GM18508 (cell line): ENCODE results near the gene BIRC7.

ENCODE experiments used
- ATAC-seq: cut with Tn5 transposase; IDR thresholded peaks from one replicate; pipeline ENCODE4 v1.9.1; 2021; ENCODE audit warnings: moderate number of reproducible peaks; ENCODE audit not compliant: insufficient read depth, unreplicated experiment

The BIRC7 gene

GRCh38 chr20:63224412-63225081 lies 11.2 kb upstream of the BIRC7 start:
- no peak for ATAC-seq

DNA sequence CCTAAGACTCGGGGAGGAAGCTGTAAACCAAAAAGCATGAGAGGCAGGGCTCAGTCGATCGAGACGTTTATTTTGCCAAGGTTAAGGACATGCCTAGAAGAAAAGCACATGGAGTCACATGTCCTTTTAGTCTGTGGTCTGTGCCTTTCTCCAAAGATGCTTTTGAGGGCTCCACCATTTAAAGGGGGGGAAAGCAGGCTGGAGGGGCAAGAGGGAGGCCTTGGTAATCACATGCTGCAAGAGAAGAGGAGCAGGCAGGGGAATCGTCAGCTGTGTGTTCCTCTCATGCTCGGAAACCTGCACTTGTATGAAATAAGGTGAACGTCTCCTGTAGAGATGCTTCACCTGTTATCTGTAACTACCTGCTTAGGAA lies 10.6 kb upstream of the BIRC7 start:
- ATAC-seq: no peak

DNA sequence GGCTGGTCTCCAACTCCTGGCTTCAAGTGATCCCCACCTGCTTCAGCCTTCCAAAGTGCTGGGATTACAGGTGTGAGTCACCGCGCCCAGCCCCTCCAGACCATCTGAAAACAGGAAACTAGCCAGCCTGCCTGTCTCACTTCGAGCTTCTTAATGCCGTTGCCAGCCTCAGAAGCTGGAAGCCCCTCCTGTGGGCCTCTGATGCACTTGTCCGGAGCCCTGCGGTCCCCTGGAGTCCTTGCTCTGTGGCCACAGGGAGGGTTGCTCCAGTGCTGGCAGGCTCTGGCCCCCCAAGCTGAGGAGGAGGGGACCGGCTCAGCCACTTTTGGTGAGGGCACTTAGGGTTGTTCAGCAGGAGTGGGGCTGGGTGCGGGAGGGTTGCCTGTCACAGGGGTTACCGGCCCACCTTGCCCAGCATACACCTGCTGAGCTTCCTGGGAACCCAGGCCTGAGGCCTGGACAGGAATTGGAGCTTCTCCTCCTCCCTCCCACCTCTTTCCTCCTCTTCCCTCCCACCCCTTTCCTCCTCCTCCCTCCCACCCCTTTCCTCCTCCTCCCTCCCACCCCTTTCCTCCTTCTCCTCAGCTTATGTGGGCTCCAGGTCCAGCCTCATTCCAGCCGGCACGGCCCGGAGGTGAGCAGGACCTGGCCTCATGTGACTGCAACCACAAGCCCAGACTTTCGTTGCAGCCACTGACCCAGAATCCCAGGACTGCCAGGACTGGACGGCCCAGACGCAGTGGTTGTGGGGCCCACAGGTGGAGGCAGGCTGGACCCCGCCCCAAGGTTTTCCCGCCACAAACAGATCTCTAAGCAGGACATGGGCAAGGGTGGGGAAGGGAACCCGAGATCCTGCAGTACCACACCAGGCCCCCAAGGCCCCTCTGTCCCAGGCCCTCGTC lies 9.4 kb upstream of the BIRC7 start:
- no peak for ATAC-seq

- ATAC-seq: no peak
Observed at GRCh38 chr20:63227260-63227659, 8.4 kb upstream of the BIRC7 start.

DNA sequence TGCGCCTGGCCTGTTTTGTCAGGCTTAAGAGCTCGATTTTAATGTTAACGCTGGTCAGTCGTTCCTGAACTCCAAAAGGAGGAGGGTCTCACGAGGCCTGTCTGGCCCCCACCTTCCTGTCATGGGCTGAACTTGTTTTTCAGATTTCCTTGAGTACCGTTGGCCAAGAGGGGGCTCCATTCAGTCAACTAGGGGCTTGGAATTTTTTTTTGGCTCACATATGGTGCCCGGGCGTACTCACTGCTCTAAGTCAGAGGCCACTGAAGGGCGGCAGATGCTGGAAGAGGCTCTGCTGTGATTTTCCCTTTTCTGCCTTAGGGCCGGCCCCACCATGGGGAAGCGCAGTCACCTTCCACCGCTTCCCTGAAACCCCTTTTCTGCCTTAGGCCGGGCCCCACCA lies 6.9 kb upstream of the BIRC7 start:
- ATAC-seq: no peak

GRCh38 chr20:63230800-63231268 lies 4.9 kb upstream of the BIRC7 start:
- ATAC-seq: no peak

GRCh38 chr20:63232235-63233060 lies 3.3 kb upstream of the BIRC7 start:
- no peak for ATAC-seq

DNA sequence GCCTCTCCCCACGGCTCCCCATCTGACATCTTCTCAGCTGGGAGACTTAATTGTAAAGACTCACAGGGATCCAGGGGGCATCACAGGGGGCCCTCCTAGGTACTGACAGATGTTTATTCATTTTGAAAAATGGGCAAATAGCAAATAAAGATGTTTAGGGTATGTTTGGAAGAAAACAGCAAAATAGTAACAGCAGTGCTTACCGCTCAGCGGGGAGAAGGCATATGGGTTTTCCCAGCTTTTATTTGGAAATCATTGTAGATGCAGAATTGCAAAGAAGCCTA lies 2.7 kb upstream of the BIRC7 start:
- no peak for ATAC-seq

- no peak for ATAC-seq
Observed at GRCh38 chr20:63233924-63234323, 1.8 kb upstream of the BIRC7 start.

GRCh38 chr20:63234693-63235398 lies 859 bp upstream of the BIRC7 start:
- no peak for ATAC-seq

DNA sequence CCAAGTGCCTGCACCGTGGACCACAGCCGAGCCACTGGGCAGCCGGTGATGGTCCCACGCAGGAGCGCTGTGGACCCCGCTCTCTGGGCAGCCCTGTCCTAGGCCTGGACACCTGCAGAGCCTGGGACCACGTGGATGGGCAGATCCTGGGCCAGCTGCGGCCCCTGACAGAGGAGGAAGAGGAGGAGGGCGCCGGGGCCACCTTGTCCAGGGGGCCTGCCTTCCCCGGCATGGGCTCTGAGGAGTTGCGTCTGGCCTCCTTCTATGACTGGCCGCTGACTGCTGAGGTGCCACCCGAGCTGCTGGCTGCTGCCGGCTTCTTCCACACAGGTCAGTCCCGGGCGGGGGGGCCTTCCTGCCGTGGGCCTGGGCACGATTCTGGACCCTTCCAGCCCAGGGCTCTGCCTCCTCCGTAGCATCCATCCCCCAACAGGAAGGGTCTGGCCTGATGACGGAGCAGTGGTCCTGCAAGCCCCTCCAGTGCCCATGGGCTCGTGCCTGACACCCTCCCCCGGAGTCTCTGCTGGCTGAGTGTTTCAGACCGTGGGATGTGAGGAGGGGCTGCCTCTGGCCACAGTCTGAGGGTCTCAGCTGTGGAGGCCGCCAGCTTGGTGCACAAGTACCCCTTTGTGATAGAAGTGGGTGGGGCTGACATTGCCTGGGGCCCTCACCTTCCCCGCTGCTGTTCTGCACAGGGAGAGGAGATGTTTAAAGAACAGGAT lies 572 bp downstream of the BIRC7 start:
- ATAC-seq: no peak

- no peak for ATAC-seq
Observed at GRCh38 chr20:63238031-63238430, 2.3 kb downstream of the BIRC7 start.

DNA sequence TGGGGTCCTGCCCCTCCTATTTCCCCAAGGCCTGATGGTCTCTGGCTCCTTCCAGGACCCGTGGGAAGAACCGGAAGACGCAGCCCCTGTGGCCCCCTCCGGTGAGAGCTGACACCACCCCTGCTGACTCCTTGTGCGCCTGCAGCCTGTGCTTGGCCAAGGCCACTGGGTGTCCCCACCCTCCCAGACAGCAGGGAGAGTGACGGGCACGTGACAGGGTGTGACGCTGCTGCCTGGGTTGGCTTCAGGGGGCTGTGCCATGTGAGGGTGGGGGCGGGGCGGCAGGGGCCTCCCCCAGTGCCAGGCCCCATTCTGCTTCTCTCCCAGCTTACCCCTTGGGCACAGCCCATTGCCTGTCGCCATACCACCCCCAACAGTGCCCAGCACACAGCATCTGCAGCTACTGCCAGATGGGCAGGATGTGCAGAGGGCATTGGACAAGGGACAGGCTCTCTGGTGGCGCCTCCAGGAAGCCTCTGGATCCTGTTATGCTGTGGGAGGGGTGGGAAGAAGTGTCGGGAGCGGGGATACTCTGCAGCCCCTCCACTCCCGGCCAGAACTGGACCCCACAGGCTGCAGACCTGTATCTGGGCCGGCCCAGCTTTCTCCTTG lies 2.9 kb downstream of the BIRC7 start:
- no peak for ATAC-seq

- ATAC-seq: no peak
Observed at GRCh38 chr20:63239431-63239830, 3.7 kb downstream of the BIRC7 start.

DNA sequence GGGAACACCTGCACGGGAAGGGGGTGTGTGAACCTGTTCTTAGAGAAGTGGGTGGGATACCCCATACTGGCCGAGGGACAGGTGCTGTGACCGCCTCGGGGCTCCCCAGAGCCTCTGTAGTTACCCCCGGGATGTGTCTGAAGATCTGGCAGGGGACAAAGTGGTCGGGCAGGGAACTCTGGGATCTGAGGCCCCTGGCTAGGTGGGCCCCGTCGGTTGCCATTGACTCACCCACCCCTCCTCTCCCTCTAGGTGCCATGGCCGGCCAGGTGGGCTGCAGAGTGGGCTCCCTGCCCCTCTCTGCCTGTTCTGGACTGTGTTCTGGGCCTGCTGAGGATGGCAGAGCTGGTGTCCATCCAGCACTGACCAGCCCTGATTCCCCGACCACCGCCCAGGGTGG lies 4.3 kb downstream of the BIRC7 start:
- no peak for ATAC-seq

GRCh38 chr20:63241272-63241671 lies 5.6 kb downstream of the BIRC7 start:
- ATAC-seq: no peak

GRCh38 chr20:63242736-63243135 lies 7.0 kb downstream of the BIRC7 start:
- no peak for ATAC-seq

- ATAC-seq: no peak
Observed at GRCh38 chr20:63243604-63244247, 8.0 kb downstream of the BIRC7 start.

- ATAC-seq: no peak
Observed at GRCh38 chr20:63244468-63244867, 8.8 kb downstream of the BIRC7 start.
